Lung (tissue), 12 donors: ENCODE results near the gene COX10. TPM values are rescaled to one million over a fixed set of nuclear protein-coding genes. Genes with fewer than 3 reads are reported as not detected.

Experiments used
- ATAC-seq: fragments of 200-7000 bp; cut with Tn5 transposase; one replicate; pipeline ENCODE4 v1.9.1; 2020; ENCODE audit warnings: moderate number of reproducible peaks; ENCODE audit not compliant: insufficient read depth, low FRiP score
- DNase-seq, 3 donors: peaks; one replicate each; pipeline ENCODE4 v3.0.0-alpha.2; 2013 to 2017
- H3K27ac ChIP-seq, 2 donors: one replicate each; pipeline ENCODE4 v1.5.1; 2013; ENCODE audit warnings: mild to moderate bottlenecking in 2 of 2, moderate library complexity in 2 of 2, control low read depth in 1 of 2, inconsistent platforms in 1 of 2, low read depth in 1 of 2, low read length in 1 of 2
- H3K27me3 ChIP-seq, 3 donors: one replicate each; pipeline ENCODE4 v1.5.1; 2013; ENCODE audit warnings: low read length in 2 of 3; ENCODE audit not compliant: control insufficient read depth in 3 of 3, insufficient read depth in 3 of 3
- H3K36me3 ChIP-seq, 4 donors: one replicate each; pipeline ENCODE4 v1.5.1; 2013; ENCODE audit warnings: low read length in 4 of 4, mild to moderate bottlenecking in 1 of 4, moderate library complexity in 1 of 4; ENCODE audit not compliant: control insufficient read depth in 4 of 4, insufficient read depth in 4 of 4
- H3K4me1 ChIP-seq, 5 donors: one replicate each; pipeline ENCODE4 v1.5.1; 2013; ENCODE audit warnings: low read length in 5 of 5, mild to moderate bottlenecking in 2 of 5, moderate library complexity in 1 of 5; ENCODE audit not compliant: control insufficient read depth in 5 of 5, insufficient read depth in 5 of 5
- H3K4me3 ChIP-seq: one replicate; pipeline ENCODE4 v1.5.1; 2013; ENCODE audit warnings: mild to moderate bottlenecking, control low read depth, moderate library complexity
- H3K9ac ChIP-seq, 2 donors: one replicate each; pipeline ENCODE4 v1.5.1; 2013; ENCODE audit warnings: low read length in 2 of 2, control low read depth in 1 of 2; ENCODE audit not compliant: insufficient read depth in 1 of 2
- H3K9me3 ChIP-seq, 4 donors: one replicate each; pipeline ENCODE4 v1.5.1; 2013; ENCODE audit warnings: low read length in 3 of 4, mild to moderate bottlenecking in 1 of 4, moderate library complexity in 1 of 4; ENCODE audit not compliant: control insufficient read depth in 4 of 4, insufficient read depth in 3 of 4
- WGBS, 2 donors: extraction: QIAGEN DNeasy Blood & Tissue Kit; methylation state at CpG; one replicate each; pipeline ENCODE4 v1.1.7; 2013; 5-methylcytosine and 5-hydroxymethylcytosine counted together
- polyA plus RNA-seq, 2 donors: library from polyadenylated mRNA; stranded (reverse); fragments of 200-250 nt; gene quantifications; one replicate each; pipeline ENCODE4 v1.2.1, GENCODE V29; 2013
- total RNA-seq, 2 donors: library from RNA; depleted of rRNA in 1 of 2; stranded (reverse); fragments of >200 nt in 1 of 2; gene quantifications; one replicate each; pipeline ENCODE4 v1.2.1, GENCODE V29; 2014 to 2021
- TF ChIP-seq, protein P1 (sequence below): IDR thresholded peaks from 2 replicates; pipeline ENCODE4 v1.5.1; 2012; ENCODE audit warnings: mild to moderate bottlenecking; ENCODE audit errors: control extremely low read depth, extremely low read depth
- donor health status: control.
- donor health status: control.
- donor health status: Bipolar disorder and iron deficiency.
- donor health status: healthy.
- donor health status: DM: yes; HTN: yes; CAD: no.

COX10 gene
- total and polyA plus RNA-seq, 4 donors: 6.4 to 17.9 (median 12.4) TPM

DNA sequence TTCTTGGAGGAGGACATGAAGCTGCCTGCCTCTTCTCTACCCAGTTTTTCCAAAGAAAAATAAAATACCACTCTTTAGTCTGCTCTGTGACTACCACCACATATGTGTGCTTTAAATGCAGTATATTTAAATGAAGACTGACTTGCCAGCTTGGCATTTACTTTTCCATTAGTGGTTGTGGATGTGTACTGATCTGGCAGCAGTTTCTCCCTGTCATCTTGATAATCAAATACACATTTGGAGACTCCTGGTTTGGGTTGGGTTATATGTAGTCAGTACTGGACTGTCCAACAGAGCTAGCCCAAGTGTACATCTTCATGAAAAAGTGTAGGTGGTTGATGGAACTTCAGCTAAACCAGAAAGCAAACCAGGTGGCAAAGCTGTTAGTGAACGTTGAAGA, 19.9 kb downstream of the COX10 start:
- WGBS, 2 donors: 92 to 100% methylated on average over 1 of the region's 1 CpG
- Histone ChIP-seq H3K27me3 (no peaks in the 10 kb centered on the region), H3K36me3 (no peaks in the 10 kb centered on the region), H3K27ac (no peak overlapping the region), H3K9me3 (no peaks in the 10 kb centered on the region), H3K9ac (no peak overlapping the region), H3K4me1 (peaks cover 0 to 18% (median 0%) of the 10 kb centered on the region in 5 donors), H3K4me3 (no peak overlapping the region)
- TF ChIP-seq, protein P1, sequence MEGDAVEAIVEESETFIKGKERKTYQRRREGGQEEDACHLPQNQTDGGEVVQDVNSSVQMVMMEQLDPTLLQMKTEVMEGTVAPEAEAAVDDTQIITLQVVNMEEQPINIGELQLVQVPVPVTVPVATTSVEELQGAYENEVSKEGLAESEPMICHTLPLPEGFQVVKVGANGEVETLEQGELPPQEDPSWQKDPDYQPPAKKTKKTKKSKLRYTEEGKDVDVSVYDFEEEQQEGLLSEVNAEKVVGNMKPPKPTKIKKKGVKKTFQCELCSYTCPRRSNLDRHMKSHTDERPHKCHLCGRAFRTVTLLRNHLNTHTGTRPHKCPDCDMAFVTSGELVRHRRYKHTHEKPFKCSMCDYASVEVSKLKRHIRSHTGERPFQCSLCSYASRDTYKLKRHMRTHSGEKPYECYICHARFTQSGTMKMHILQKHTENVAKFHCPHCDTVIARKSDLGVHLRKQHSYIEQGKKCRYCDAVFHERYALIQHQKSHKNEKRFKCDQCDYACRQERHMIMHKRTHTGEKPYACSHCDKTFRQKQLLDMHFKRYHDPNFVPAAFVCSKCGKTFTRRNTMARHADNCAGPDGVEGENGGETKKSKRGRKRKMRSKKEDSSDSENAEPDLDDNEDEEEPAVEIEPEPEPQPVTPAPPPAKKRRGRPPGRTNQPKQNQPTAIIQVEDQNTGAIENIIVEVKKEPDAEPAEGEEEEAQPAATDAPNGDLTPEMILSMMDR: no peak
- ATAC-seq: no peak
- DNase-seq: no peak

DNA sequence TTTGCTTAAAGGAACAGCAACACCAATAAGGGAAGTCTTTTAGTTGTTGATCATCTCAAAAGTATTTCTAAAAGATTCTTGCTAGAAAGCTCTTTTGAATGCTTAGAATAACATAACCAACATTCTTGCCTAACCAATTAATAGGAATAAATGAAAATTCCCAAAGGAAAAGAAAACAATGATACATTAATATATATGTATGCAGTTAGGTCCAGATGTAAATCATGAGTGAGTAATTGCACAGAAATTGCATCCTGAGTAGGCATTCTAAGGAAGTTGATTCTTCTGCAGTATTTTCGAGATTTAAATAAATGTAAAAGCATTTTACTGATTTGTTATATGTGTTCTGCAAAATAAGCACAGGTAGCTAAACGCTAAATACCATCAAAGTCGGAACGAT, 22.1 kb downstream of the COX10 start:
- 74 to 87% methylated on average over 4 of the region's 4 CpGs for WGBS, 2 donors
- TF ChIP-seq, protein P1: no peak
- Histone ChIP-seq H3K9ac (no peak overlapping the region), H3K27me3 (no peaks in the 10 kb centered on the region), H3K9me3 (no peaks in the 10 kb centered on the region), H3K4me3 (no peak overlapping the region), H3K27ac (no peak overlapping the region), H3K4me1 (peaks cover 0 to 18% (median 12%) of the 10 kb centered on the region in 5 donors), H3K36me3 (no peaks in the 10 kb centered on the region)
- ATAC-seq: no peak
- no peak for DNase-seq

DNA sequence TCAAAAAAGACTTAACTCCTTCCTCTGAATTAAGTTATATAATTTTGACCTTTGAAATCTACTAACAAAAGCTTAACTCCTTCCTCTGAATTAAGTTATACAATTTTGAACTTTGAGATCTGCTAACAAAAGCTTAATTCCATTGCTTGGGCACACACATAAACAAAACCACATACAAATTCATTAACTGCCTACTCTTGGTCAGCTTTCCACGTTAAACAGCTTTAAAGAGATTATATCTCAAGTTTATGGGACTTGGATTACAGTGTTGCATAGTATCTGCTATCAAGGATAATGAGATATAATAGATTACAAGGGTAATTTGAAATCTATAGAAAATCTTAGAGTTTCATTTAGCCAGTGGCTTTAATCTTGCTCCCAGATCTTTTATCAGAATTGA, 23.5 kb downstream of the COX10 start:
- TF ChIP-seq, protein P1: no peak
- no peak overlapping the region for H3K9ac ChIP-seq
- H3K4me1 ChIP-seq: peaks cover 0 to 21% (median 12%) of the 10 kb centered on the region in 5 donors
- no peak for DNase-seq
- no peaks in the 10 kb centered on the region for H3K9me3 ChIP-seq
- no peaks in the 10 kb centered on the region for H3K36me3 ChIP-seq
- H3K27me3 ChIP-seq: no peaks in the 10 kb centered on the region
- no peak overlapping the region for H3K27ac ChIP-seq
- ATAC-seq: no peak
- no peak overlapping the region for H3K4me3 ChIP-seq
- WGBS, 2 donors: 75 to 79% methylated on average over 1 of the region's 1 CpG
